ENCODE results near the gene FADS6. TPM values are rescaled to one million over a fixed set of nuclear protein-coding genes. Genes with fewer than 3 reads are reported as not detected.

FADS6 gene
- total and polyA plus RNA-seq, 12 donors: not detected

DNA sequence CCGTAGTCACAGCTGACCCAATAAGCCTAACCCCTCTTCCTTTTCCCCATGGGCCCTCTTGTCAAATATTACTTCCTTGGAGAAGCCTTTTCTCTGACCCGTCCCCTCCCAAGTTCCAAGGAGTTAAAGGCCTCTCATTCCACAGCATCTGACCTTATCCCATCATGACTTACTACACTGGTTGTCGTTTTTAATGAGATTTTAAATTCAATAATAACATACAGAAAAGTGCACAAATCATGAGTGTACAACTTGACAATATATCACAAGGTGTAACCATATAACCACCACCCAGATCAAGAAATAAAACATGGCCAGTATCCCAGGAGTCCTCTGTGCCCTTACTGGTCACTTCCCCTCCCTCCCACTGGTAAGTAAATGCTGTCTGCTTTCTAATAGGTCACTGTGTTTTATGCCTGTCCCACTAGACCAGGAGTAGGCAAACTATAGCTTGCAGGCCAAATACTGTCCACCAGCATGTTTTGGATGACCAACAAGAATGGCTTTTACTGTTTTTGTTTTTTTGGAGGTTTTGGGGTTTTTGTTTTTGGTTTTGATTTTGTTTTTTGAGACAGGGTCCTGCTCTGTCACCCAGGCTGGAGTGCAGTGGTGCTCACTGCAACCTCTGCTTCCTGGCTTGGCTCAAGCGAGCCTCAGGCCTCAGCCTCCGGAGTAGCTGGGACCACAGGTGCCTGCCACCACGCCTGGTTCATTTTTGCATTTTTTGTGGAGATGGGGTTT, 19.4 kb downstream of the FADS6 start:
- DNase-seq: no peak
- H3K4me3 ChIP-seq: peak overlapping the region in 9 of 10 donors; percentile 47 to 78 (median 70)
- H3K9me3 ChIP-seq: no peaks in the 10 kb centered on the region
- TF ChIP-seq CTCF (IDR thresholded peaks at IDR 0.05): no peak
- H3K27me3 ChIP-seq: no peaks in the 10 kb centered on the region
- intact Hi-C loops (cut with DNase I): no loop called here
- 60% methylated on average over 6 of the region's 6 CpGs for WGBS, 2 donors
- no peak for ATAC-seq
- H3K4me1 ChIP-seq: peaks cover 14 to 37% (median 26%) of the 10 kb centered on the region in 9 donors
- no peaks in the 10 kb centered on the region for H3K36me3 ChIP-seq
- peak overlapping the region in 9 of 10 donors; percentile 83 to 96 (median 89) for H3K27ac ChIP-seq

DNA sequence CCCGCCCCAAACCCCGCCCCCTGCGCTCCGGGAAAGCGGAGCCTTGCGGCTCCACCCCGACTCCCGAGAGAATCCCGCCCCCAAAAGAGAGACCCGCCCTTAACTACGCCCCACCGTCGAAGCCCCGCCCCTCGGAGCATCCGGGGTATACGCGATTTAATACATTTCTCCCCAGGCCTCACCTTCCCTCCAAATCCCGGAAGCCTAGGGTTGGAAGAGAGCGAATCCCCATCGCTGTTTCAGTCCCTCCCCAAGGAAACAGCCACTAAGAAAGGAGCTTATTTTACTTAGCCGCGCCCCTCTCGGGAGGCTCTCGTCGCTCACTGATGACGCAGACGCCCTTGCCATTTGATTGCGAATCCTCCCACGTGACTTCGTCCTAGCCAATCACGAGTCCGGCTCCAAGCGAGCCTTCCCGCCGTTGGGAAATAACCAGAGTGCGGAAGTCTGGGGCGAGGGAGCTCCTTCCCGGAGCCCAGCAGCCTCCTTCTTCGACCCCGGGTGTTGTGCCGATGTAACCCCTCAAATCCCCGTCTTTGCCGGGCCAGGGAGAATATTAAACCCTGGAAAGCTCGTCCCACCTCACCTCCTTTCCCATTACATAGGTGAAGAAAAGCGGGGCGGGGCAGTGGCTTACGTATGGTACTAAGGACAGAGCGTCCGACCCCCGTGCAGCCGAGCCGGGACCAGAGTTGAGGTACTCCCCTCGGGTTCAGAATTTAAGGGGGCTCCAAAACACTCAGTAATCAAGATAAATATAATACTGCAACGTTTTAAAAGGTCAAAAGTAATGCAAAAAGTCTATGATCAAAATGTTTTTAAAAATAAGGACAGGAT, 20.2 kb downstream of the FADS6 start:
- intact Hi-C loops (cut with DNase I): no loop called here
- peaks cover 14 to 37% (median 25%) of the 10 kb centered on the region in 9 donors for H3K4me1 ChIP-seq
- WGBS, 2 donors: 0% methylated on average over 55 of the region's 55 CpGs

GRCh38 chr17:74872313-74873036, 21.0 kb downstream of the FADS6 start, which contains the start of gene FDXR:
Gene FDXR, minus strand, starts transcription at chr17:74872994. Its CDS starts 50 bp downstream, at chr17:74872944.
- intact Hi-C loops (cut with DNase I): no loop called here
- Histone ChIP-seq H3K27me3 (no peaks in the 10 kb centered on the region), H3K4me3 (peak within 1 kb of the TSS; percentile 23 to 78 (median 68)), H3K36me3 (no peaks in the 10 kb centered on the region), H3K4me1 (peaks cover 8 to 30% (median 20%) of the 10 kb centered on the region in 9 donors), H3K9me3 (no peaks in the 10 kb centered on the region), H3K27ac (peak within 1 kb of the TSS; percentile 21 to 96 (median 88))
- DNase-seq (no peak), ATAC-seq (no peak)
- WGBS, 2 donors: 7 to 9% methylated on average over 38 of the region's 38 CpGs
- no peak for TF ChIP-seq CTCF (IDR thresholded peaks at IDR 0.05)

More for the DNA sequence above, 20.2 kb downstream of the FADS6 start:
- no peaks in the 10 kb centered on the region for H3K27me3 ChIP-seq
- TF ChIP-seq CTCF (IDR thresholded peaks at IDR 0.05): no peak
- peak overlapping the region in 9 of 10 donors; percentile 47 to 78 (median 70) for H3K4me3 ChIP-seq
- peak; percentile 94 to 98 (median 96) for ATAC-seq
- no peaks in the 10 kb centered on the region for H3K9me3 ChIP-seq
- H3K27ac ChIP-seq: peak overlapping the region; percentile 21 to 96 (median 88)
- H3K36me3 ChIP-seq: no peaks in the 10 kb centered on the region
- DNase-seq: peak; percentile 99 to 100

All from heart right ventricle (tissue), 16 donors.